ENCODE data around the gene GTPBP1. TPM values are rescaled to one million over a fixed set of nuclear protein-coding genes. Genes with fewer than 3 reads are reported as not detected.

GTPBP1 gene
- polyA plus RNA-seq, 1 of the 3 experiments (the other 2 are of a cell fraction), result 15.2 TPM

DNA sequence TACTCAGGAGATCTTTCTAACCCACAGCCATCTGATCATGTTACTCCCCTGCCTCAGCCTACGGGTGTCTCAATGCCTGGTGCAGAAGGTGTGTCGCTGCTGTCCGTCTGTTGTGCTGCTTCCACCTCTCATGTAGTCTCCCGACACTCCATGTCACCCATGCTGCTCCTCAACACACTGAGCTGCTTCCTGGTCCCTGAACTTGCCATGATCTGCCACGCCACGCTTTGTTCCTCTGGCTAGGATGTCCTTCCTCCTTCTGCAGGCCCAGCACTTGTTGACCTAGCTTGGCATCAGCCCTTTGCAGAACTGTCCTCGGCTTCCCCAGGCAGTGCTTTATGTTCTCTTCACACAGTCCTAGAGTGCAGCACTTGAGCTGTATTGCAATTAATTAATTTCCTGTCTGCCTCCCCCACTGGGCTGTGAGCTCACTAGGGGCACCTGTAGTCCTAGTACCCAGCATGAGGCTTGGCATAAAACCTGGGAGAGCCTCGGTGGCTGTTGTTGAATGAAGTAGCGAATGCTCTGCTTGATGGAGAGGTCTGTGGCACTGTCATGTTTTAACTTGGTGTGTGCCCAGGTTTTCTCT, 9.5 kb downstream of the GTPBP1 start:
- Histone ChIP-seq H3K4me1 (ENCODE audit: control insufficient read depth in 1 of 2, insufficient read depth in 2 of 2, low read depth in 1 of 2, low read length in 1 of 2) (no peaks in the 10 kb centered on the region; a peak in 1 of 4 replicates), H3F3A (replicated peaks; ENCODE audit: insufficient read depth) (peaks cover 6% of the 10 kb centered on the region), H3K9ac (no peak overlapping the region), H2AFZ (ENCODE audit: low read depth) (no peak overlapping the region), H3K4me3 (ENCODE audit: low read depth in 2 of 2, low read length in 1 of 2) (no peak overlapping the region), H3K27ac (ENCODE audit: low read depth in 2 of 2, low read length in 1 of 2) (no peak overlapping the region), H3K36me3 (replicated peaks in 1 of 2; ENCODE audit: control insufficient read depth in 1 of 2, insufficient read depth in 2 of 2, low read length in 1 of 2) (peaks cover 0 to 2% of the 10 kb centered on the region in 2 experiments), H3K79me2 (ENCODE audit: insufficient read depth) (peaks cover 51% of the 10 kb centered on the region), H3K4me2 (no peak overlapping the region), H3K9me2 (no peaks in the 10 kb centered on the region), H4K20me1 (ENCODE audit: insufficient read depth) (0 out of 2 replicates have a peak, but pooled peaks cover 3% of the 10 kb centered on the region), H3K9me3 (no peaks in the 10 kb centered on the region), H3K27me3 (ENCODE audit: insufficient read depth) (no peaks in the 10 kb centered on the region)
- WGBS (ENCODE audit: low lambda C conversion rate), result 90% methylated on average over 9 of the region's 9 CpGs
- CTCF ChIA-PET, result interaction anchor here (1.2 kb wide), 1 partner anchor 51 kb away, joined by 4 read pairs; no protein-coding TSS in a partner anchor
- no peak for DNase-seq
- POLR2A ChIA-PET, result interaction anchor here (0.5 kb wide), 1 partner anchor 254 kb away, joined by 3 read pairs; no protein-coding TSS in a partner anchor
- TF ChIP-seq GATA2 (CRISPR knock-in tag; IDR thresholded peaks at IDR 0.05), result no peak
- TF ChIP-seq RCOR1 (IDR thresholded peaks at IDR 0.05; ENCODE audit: low read length), result no peak
- TF ChIP-seq, protein P1, sequence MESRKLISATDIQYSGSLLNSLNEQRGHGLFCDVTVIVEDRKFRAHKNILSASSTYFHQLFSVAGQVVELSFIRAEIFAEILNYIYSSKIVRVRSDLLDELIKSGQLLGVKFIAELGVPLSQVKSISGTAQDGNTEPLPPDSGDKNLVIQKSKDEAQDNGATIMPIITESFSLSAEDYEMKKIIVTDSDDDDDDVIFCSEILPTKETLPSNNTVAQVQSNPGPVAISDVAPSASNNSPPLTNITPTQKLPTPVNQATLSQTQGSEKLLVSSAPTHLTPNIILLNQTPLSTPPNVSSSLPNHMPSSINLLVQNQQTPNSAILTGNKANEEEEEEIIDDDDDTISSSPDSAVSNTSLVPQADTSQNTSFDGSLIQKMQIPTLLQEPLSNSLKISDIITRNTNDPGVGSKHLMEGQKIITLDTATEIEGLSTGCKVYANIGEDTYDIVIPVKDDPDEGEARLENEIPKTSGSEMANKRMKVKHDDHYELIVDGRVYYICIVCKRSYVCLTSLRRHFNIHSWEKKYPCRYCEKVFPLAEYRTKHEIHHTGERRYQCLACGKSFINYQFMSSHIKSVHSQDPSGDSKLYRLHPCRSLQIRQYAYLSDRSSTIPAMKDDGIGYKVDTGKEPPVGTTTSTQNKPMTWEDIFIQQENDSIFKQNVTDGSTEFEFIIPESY (IDR thresholded peaks at IDR 0.05; ENCODE audit: borderline replicate concordance, low read depth), result no peak
- no peak for TF ChIP-seq FOSL2 (IDR thresholded peaks at IDR 0.05; ENCODE audit: borderline replicate concordance, low read depth)
- no peak for TF ChIP-seq NRF1 (IDR thresholded peaks at IDR 0.05; ENCODE audit: low read depth, low read length)
- no peak for TF ChIP-seq YY1 (IDR thresholded peaks at IDR 0.05; ENCODE audit: low read depth)
- TF ChIP-seq MEF2A (IDR thresholded peaks at IDR 0.05; ENCODE audit: borderline replicate concordance, low read depth), result no peak
- TF ChIP-seq, protein P2, sequence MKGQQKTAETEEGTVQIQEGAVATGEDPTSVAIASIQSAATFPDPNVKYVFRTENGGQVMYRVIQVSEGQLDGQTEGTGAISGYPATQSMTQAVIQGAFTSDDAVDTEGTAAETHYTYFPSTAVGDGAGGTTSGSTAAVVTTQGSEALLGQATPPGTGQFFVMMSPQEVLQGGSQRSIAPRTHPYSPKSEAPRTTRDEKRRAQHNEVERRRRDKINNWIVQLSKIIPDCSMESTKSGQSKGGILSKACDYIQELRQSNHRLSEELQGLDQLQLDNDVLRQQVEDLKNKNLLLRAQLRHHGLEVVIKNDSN (IDR thresholded peaks at IDR 0.05; ENCODE audit: borderline replicate concordance, low read depth), result no peak
- no peak for TF ChIP-seq SMC3 (IDR thresholded peaks at IDR 0.05; ENCODE audit: low read depth, low read length)
- TF ChIP-seq, protein P3, sequence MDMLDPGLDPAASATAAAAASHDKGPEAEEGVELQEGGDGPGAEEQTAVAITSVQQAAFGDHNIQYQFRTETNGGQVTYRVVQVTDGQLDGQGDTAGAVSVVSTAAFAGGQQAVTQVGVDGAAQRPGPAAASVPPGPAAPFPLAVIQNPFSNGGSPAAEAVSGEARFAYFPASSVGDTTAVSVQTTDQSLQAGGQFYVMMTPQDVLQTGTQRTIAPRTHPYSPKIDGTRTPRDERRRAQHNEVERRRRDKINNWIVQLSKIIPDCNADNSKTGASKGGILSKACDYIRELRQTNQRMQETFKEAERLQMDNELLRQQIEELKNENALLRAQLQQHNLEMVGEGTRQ (IDR thresholded peaks at IDR 0.05; ENCODE audit: borderline replicate concordance, low read depth, low read length), result no peak
- TF ChIP-seq CHD2 (IDR thresholded peaks at IDR 0.05; ENCODE audit: low read length, partially characterized antibody), result no peak
- TF ChIP-seq RXRA (IDR thresholded peaks at IDR 0.05; ENCODE audit: borderline replicate concordance, low read depth), result no peak
- TF ChIP-seq RAD21 (IDR thresholded peaks at IDR 0.05; ENCODE audit: low read length), result no peak
- TF ChIP-seq, protein P4, sequence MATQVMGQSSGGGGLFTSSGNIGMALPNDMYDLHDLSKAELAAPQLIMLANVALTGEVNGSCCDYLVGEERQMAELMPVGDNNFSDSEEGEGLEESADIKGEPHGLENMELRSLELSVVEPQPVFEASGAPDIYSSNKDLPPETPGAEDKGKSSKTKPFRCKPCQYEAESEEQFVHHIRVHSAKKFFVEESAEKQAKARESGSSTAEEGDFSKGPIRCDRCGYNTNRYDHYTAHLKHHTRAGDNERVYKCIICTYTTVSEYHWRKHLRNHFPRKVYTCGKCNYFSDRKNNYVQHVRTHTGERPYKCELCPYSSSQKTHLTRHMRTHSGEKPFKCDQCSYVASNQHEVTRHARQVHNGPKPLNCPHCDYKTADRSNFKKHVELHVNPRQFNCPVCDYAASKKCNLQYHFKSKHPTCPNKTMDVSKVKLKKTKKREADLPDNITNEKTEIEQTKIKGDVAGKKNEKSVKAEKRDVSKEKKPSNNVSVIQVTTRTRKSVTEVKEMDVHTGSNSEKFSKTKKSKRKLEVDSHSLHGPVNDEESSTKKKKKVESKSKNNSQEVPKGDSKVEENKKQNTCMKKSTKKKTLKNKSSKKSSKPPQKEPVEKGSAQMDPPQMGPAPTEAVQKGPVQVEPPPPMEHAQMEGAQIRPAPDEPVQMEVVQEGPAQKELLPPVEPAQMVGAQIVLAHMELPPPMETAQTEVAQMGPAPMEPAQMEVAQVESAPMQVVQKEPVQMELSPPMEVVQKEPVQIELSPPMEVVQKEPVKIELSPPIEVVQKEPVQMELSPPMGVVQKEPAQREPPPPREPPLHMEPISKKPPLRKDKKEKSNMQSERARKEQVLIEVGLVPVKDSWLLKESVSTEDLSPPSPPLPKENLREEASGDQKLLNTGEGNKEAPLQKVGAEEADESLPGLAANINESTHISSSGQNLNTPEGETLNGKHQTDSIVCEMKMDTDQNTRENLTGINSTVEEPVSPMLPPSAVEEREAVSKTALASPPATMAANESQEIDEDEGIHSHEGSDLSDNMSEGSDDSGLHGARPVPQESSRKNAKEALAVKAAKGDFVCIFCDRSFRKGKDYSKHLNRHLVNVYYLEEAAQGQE (IDR thresholded peaks at IDR 0.05; ENCODE audit: low read depth, low read length), result no peak
- no peak for TF ChIP-seq POLR2AphosphoS5 (IDR thresholded peaks at IDR 0.05; ENCODE audit: low read depth, low read length)
- TF ChIP-seq, protein P5, sequence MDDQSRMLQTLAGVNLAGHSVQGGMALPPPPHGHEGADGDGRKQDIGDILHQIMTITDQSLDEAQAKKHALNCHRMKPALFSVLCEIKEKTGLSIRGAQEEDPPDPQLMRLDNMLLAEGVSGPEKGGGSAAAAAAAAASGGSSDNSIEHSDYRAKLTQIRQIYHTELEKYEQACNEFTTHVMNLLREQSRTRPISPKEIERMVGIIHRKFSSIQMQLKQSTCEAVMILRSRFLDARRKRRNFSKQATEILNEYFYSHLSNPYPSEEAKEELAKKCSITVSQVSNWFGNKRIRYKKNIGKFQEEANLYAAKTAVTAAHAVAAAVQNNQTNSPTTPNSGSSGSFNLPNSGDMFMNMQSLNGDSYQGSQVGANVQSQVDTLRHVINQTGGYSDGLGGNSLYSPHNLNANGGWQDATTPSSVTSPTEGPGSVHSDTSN (IDR thresholded peaks at IDR 0.05), result no peak
- TF ChIP-seq RFX5 (IDR thresholded peaks at IDR 0.05; ENCODE audit: low read length), result no peak
- TF ChIP-seq, protein P6, sequence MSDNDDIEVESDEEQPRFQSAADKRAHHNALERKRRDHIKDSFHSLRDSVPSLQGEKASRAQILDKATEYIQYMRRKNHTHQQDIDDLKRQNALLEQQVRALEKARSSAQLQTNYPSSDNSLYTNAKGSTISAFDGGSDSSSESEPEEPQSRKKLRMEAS (IDR thresholded peaks at IDR 0.05; ENCODE audit: low read depth), result no peak
